ENCODE results near the gene TAS1R1.

The TAS1R1 gene

GRCh38 chr1:6508154-6508815 lies 46.8 kb upstream of the TAS1R1 start:
- H3K4me3 ChIP-seq (ENCODE audit: low read depth, low read length), result no peak overlapping the region
- DNase-seq (ENCODE audit: low read depth), result peak; percentile 44
- no peak for TF ChIP-seq MAX (IDR thresholded peaks at IDR 0.05; ENCODE audit: low read depth, low read length)
- no peak for TF ChIP-seq POLR2A (IDR thresholded peaks at IDR 0.05; ENCODE audit: extremely low read depth, insufficient read length)
- no peak for TF ChIP-seq CTCF (IDR thresholded peaks at IDR 0.05; ENCODE audit: low read depth, low read length)
- no peak for TF ChIP-seq MYC (IDR thresholded peaks at IDR 0.05; ENCODE audit: low read depth, low read length)

DNA sequence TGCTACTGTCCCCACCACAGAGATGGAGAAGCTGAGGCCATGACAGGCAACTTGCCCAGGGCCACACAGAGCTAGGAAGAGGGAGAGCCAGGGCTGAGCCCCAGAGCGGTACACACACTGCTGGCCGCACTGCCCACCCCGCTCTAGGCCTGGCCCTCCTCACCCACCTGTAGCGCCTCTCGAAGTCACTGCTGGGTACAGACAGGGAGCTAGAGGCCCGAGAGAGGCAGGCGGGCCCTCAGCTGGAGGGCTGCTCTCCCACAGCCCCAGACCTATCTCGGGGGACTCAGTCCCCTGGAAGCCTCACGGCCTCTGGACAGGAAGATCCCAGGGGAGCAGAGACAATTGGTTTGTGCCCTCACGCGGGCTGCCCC lies 46.3 kb upstream of the TAS1R1 start:
- DNase-seq (ENCODE audit: low read depth), result no peak
- TF ChIP-seq MYC (IDR thresholded peaks at IDR 0.05; ENCODE audit: low read depth, low read length) (no peak), CTCF (IDR thresholded peaks at IDR 0.05; ENCODE audit: low read depth, low read length) (no peak), POLR2A (IDR thresholded peaks at IDR 0.05; ENCODE audit: extremely low read depth, insufficient read length) (no peak), MAX (IDR thresholded peaks at IDR 0.05; ENCODE audit: low read depth, low read length) (no peak)
- H3K4me3 ChIP-seq (ENCODE audit: low read depth, low read length), result no peak overlapping the region

GRCh38 chr1:6509220-6509918 lies 45.7 kb upstream of the TAS1R1 start:
- TF ChIP-seq CTCF (IDR thresholded peaks at IDR 0.05; ENCODE audit: low read depth, low read length), result no peak
- peak; percentile 55 for TF ChIP-seq MAX (IDR thresholded peaks at IDR 0.05; ENCODE audit: low read depth, low read length)
- TF ChIP-seq MYC (IDR thresholded peaks at IDR 0.05; ENCODE audit: low read depth, low read length), result 0 out of 2 replicates have a peak, but pooled peaks have one; percentile 43
- DNase-seq (ENCODE audit: low read depth), result peak; percentile 90
- H3K4me3 ChIP-seq (ENCODE audit: low read depth, low read length), result no peak overlapping the region

- H3K4me3 ChIP-seq (ENCODE audit: low read depth, low read length), result no peak overlapping the region
- TF ChIP-seq MAX (IDR thresholded peaks at IDR 0.05; ENCODE audit: low read depth, low read length) (no peak), CTCF (IDR thresholded peaks at IDR 0.05; ENCODE audit: low read depth, low read length) (no peak), POLR2A (IDR thresholded peaks at IDR 0.05; ENCODE audit: extremely low read depth, insufficient read length) (no peak), MYC (IDR thresholded peaks at IDR 0.05; ENCODE audit: low read depth, low read length) (no peak)
- DNase-seq (ENCODE audit: low read depth), result peak; percentile 72
These were observed 45.2 kb upstream of the TAS1R1 start for GRCh38 chr1:6509919-6510291.

- no peak for DNase-seq (ENCODE audit: low read depth)
- TF ChIP-seq MYC (IDR thresholded peaks at IDR 0.05; ENCODE audit: low read depth, low read length) (no peak), POLR2A (IDR thresholded peaks at IDR 0.05; ENCODE audit: extremely low read depth, insufficient read length) (no peak), CTCF (IDR thresholded peaks at IDR 0.05; ENCODE audit: low read depth, low read length) (no peak), MAX (IDR thresholded peaks at IDR 0.05; ENCODE audit: low read depth, low read length) (no peak)
- no peak overlapping the region for H3K4me3 ChIP-seq (ENCODE audit: low read depth, low read length)
These were observed 44.6 kb upstream of the TAS1R1 start for GRCh38 chr1:6510493-6510892.

Data from NB4 (cell line).